ENCODE results near the gene GPR141.

The GPR141 gene

DNA sequence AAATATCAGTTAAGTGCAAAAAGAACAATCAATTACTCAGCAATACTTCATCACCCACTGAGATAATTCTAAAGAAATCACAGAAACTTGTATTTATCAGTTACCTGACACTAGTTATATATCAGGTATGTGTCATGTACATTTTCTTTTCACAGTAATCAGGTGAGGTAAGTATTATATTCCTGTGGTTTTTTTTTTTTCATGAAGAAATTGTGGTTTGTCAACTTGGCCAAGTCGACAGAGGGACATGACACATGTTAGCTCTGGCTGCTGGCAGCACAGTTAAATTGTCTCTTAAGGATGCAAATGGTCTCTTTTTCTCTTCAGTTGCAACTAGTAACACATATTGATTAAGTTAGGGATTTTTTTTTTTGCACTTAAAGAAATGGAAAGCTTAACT lies 13.7 kb upstream of the GPR141 start:
- H3K4me3 ChIP-seq (ENCODE audit: low read depth, low read length), result no peak overlapping the region
- no peaks in the 10 kb centered on the region for H3K36me3 ChIP-seq (ENCODE audit: control insufficient read depth, insufficient read depth, low read length)
- no peak overlapping the region for H2AFZ ChIP-seq
- TF ChIP-seq, protein P1, sequence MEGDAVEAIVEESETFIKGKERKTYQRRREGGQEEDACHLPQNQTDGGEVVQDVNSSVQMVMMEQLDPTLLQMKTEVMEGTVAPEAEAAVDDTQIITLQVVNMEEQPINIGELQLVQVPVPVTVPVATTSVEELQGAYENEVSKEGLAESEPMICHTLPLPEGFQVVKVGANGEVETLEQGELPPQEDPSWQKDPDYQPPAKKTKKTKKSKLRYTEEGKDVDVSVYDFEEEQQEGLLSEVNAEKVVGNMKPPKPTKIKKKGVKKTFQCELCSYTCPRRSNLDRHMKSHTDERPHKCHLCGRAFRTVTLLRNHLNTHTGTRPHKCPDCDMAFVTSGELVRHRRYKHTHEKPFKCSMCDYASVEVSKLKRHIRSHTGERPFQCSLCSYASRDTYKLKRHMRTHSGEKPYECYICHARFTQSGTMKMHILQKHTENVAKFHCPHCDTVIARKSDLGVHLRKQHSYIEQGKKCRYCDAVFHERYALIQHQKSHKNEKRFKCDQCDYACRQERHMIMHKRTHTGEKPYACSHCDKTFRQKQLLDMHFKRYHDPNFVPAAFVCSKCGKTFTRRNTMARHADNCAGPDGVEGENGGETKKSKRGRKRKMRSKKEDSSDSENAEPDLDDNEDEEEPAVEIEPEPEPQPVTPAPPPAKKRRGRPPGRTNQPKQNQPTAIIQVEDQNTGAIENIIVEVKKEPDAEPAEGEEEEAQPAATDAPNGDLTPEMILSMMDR (IDR thresholded peaks at IDR 0.05), result no peak
- no peak overlapping the region for H3K27ac ChIP-seq
- H3K4me2 ChIP-seq (ENCODE audit: low read length), result no peak overlapping the region
- H3K9ac ChIP-seq, result no peak overlapping the region
- H3K79me2 ChIP-seq, result no peaks in the 10 kb centered on the region
- H3K9me3 ChIP-seq (ENCODE audit: control insufficient read depth, low read length), result no peaks in the 10 kb centered on the region
- H3K27me3 ChIP-seq (ENCODE audit: control insufficient read depth, insufficient read depth, low read length), result no peaks in the 10 kb centered on the region
- no peaks in the 10 kb centered on the region for H3K4me1 ChIP-seq

DNA sequence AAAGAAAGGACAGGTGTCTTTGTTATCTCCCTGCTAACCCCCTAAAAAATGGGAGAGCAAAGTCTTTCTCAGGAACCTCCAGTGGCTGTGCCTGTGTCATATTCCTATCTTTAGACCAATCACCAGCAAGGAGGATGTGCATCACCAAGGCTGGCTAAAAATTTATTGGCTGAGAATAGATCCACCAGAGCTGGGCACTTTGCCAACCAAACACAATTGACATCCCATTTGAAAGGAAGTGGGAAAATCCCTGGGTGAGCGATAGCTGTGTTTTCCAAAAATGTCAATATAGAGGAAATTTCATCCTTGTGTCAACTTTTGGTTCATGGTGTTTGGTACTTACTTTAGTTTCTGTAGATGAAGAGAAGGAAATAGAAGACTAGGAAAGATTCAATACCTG lies 13.1 kb upstream of the GPR141 start:
- Histone ChIP-seq H3K36me3 (ENCODE audit: control insufficient read depth, insufficient read depth, low read length) (no peaks in the 10 kb centered on the region), H3K4me1 (no peaks in the 10 kb centered on the region), H2AFZ (no peak overlapping the region), H3K9ac (no peak overlapping the region), H3K79me2 (no peaks in the 10 kb centered on the region), H3K4me2 (ENCODE audit: low read length) (no peak overlapping the region), H3K4me3 (ENCODE audit: low read depth, low read length) (no peak overlapping the region), H3K9me3 (ENCODE audit: control insufficient read depth, low read length) (no peaks in the 10 kb centered on the region), H3K27ac (no peak overlapping the region), H3K27me3 (ENCODE audit: control insufficient read depth, insufficient read depth, low read length) (no peaks in the 10 kb centered on the region)
- TF ChIP-seq, protein P1 (IDR thresholded peaks at IDR 0.05), result no peak

DNA sequence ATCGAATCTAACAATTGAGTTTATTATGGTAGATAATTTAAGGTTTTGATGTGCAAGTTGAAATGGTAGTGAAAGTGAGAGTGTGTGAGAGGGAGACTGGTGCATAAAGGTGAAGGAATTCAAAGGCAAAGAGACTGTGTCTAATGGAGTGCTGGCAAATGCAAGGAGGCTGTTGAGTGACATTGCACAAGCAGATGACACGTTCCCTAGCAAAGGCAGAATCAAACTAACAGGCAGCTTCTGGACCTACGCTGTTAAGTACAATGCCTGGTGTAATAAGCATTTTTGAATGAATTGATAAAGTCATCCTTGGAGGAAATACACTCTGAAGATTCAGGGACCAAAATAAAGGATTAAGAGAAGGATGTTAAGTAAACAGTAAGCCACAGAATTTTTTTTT lies 11.7 kb upstream of the GPR141 start:
- no peaks in the 10 kb centered on the region for H3K27me3 ChIP-seq (ENCODE audit: control insufficient read depth, insufficient read depth, low read length)
- H3K36me3 ChIP-seq (ENCODE audit: control insufficient read depth, insufficient read depth, low read length), result no peaks in the 10 kb centered on the region
- TF ChIP-seq, protein P1 (IDR thresholded peaks at IDR 0.05), result no peak
- no peaks in the 10 kb centered on the region for H3K9me3 ChIP-seq (ENCODE audit: control insufficient read depth, low read length)
- no peak overlapping the region for H3K4me3 ChIP-seq (ENCODE audit: low read depth, low read length)
- no peaks in the 10 kb centered on the region for H3K4me1 ChIP-seq
- H2AFZ ChIP-seq, result no peak overlapping the region
- no peaks in the 10 kb centered on the region for H3K79me2 ChIP-seq
- H3K4me2 ChIP-seq (ENCODE audit: low read length), result no peak overlapping the region
- H3K9ac ChIP-seq, result no peak overlapping the region
- no peak overlapping the region for H3K27ac ChIP-seq

DNA sequence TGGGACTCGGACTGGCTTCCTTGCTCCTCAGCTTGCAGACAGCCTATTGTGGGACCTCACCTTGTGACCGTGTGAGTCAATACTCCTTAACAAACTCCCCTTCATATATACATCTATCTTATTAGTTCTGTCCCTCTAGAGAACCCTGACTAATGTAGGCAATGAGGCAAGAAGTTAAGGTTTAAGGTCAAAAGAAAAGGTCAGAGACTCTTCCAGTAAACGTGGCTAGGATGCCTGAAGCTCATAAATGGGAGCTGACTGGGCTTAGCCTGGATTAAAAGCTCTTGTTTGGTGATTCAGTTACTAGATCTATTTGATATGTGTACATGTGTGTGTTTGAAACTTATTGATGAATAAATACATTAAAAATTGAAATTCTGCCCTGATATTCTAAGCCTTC lies 10.6 kb upstream of the GPR141 start:
- H3K27ac ChIP-seq, result no peak overlapping the region
- no peaks in the 10 kb centered on the region for H3K4me1 ChIP-seq
- TF ChIP-seq, protein P1 (IDR thresholded peaks at IDR 0.05), result no peak
- H2AFZ ChIP-seq, result no peak overlapping the region
- H3K9ac ChIP-seq, result no peak overlapping the region
- no peaks in the 10 kb centered on the region for H3K79me2 ChIP-seq
- H3K9me3 ChIP-seq (ENCODE audit: control insufficient read depth, low read length), result no peaks in the 10 kb centered on the region
- H3K27me3 ChIP-seq (ENCODE audit: control insufficient read depth, insufficient read depth, low read length), result no peaks in the 10 kb centered on the region
- no peak overlapping the region for H3K4me3 ChIP-seq (ENCODE audit: low read depth, low read length)
- no peaks in the 10 kb centered on the region for H3K36me3 ChIP-seq (ENCODE audit: control insufficient read depth, insufficient read depth, low read length)
- H3K4me2 ChIP-seq (ENCODE audit: low read length), result no peak overlapping the region

DNA sequence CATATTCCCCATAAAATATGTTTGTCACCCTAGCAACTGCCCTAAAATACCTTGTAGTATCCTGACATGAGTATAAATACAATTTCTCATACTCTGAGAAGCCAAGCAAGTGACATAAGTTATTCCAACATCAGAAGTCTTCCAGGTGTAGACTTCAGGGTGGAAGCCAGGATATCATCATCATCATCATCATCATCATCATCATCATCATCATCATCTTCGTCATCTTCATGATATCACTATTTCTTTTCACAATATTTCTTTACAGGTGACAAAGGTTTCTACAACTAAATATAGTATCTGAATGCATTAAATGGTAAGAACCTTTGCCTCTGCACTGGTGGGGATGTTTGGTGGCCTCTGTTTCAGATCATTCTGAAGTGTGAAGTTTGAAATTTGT lies 10.0 kb upstream of the GPR141 start:
- H2AFZ ChIP-seq, result no peak overlapping the region
- H3K4me3 ChIP-seq (ENCODE audit: low read depth, low read length), result no peak overlapping the region
- H3K9me3 ChIP-seq (ENCODE audit: control insufficient read depth, low read length), result no peaks in the 10 kb centered on the region
- H3K27me3 ChIP-seq (ENCODE audit: control insufficient read depth, insufficient read depth, low read length), result no peaks in the 10 kb centered on the region
- H3K9ac ChIP-seq, result no peak overlapping the region
- no peak overlapping the region for H3K27ac ChIP-seq
- TF ChIP-seq, protein P1 (IDR thresholded peaks at IDR 0.05), result no peak
- H3K36me3 ChIP-seq (ENCODE audit: control insufficient read depth, insufficient read depth, low read length), result no peaks in the 10 kb centered on the region
- H3K4me1 ChIP-seq, result no peaks in the 10 kb centered on the region
- H3K4me2 ChIP-seq (ENCODE audit: low read length), result no peak overlapping the region
- H3K79me2 ChIP-seq, result no peaks in the 10 kb centered on the region
